GM12801 (cell line): ENCODE measurements around the gene OR5K4.

ENCODE experiments used
- CTCF ChIP-seq: IDR thresholded peaks from one replicate; pipeline ENCODE4 v1.5.1; 2011; ENCODE audit warnings: control low read depth; ENCODE audit not compliant: insufficient read length; ENCODE audit errors: extremely low read depth

The OR5K4 gene

GRCh38 chr3:98350082-98350481 lies 3.6 kb upstream of the OR5K4 start:
- TF ChIP-seq CTCF = no peak

GRCh38 chr3:98359250-98359649 lies 5.6 kb downstream of the OR5K4 start:
- TF ChIP-seq CTCF = no peak

DNA sequence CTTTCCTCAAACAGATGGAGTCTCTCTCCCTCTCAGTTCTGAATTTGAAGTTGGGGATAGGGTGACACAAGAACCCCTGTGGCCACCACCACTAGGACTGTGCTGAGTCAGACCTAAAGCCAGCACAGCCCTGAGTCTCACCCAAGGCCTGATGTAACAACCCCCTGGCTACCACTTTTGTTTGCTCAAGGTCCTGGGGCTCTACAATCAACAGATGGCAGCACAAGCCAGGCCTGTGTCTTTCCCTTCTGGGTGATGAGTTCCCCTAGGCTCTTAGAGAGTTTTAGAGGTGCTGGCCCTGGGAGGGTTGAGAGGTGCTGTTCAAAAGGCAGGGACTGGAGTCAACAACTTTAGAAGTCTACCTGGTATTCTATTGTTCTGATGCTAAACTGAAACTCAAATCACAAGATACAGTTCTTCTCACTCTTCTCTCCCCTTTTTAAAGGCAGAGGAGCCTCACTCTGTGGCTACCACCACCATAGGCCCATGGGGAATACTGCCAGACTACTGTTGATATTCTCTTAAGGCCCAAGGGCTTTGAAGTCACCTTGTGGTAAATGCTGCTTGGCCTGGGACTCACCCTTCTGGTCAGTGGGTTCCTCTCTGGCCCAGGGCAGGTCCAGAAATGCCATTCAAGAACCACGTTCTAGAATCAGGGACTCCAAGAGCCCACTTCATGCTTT lies 6.5 kb downstream of the OR5K4 start:
- TF ChIP-seq CTCF = no peak

- TF ChIP-seq CTCF = no peak
Measured at GRCh38 chr3:98360681-98361080, 7.0 kb downstream of the OR5K4 start.

DNA sequence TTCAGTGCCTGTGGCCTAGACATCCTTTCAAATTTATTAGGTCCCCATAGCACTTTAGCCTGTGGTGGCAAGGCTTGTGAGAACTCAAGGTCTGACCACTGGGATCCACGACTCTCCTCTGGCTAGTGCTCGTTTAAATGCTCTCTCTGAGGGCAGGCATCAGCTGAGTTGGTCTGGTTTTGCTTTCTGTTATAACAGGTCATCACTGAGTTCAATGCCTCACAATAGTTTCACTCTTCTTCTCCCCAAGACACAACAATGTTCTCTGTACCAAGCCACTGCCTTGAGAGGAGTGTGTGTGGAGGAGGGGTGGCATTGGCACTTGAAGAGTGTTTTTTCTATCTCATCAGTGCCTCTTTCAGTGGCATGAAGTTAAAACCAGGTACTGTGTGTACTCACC lies 7.6 kb downstream of the OR5K4 start:
- no peak for TF ChIP-seq CTCF

DNA sequence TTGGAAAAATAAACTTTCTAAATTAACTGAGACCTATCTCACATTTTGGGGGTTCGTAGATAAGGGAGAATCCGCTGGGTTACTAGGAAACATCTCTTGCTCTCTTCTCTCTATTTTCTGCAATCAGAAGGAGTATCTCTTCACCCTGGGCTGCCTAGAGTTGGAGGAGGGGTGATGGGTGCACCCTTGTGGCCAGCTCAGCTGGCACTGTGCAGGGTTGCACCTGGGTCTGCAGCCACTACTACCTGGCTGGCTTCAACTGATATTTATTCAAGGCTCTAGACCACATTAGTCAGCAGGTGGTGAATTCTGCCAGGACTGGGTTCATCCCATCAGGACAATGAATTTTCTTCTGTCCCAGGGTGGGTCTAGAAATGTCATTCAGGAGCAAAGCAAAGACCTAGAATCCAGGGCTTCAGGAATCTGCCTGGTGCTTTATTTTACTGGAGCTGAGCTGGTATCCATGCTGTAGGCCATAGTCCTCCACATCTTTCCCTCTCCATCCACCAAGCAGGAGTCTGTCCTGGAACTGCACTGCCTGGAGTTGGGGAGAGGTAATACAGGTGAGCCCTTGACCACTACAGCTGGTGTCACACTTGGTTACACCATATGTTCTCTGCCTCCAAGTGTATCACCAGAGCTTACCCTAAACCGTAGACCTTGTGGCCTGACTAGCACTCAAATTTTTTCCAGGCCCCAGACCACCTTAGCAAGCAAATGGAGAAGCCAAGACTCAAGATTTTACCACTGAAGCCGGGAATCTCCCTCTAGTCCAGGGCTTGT lies 14.0 kb downstream of the OR5K4 start:
- no peak for TF ChIP-seq CTCF

DNA sequence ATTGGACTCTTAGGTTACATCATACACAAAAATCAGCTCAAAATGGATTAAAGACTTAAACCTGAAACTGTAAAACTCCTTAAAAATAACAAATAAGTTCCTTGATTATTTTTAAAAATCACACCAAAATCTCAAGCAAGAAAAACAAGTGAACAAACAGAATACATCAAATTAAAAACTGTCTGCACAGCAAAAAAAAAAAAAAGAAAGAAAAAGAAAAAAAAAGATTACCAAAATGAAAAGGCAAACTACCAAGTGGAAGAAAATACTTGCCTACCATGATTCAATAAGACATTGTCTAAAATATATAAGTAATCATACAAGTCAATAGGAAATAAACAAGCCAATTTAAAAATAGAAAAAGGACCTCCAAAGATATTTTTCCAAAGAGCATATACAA lies 17.5 kb downstream of the OR5K4 start:
- TF ChIP-seq CTCF = no peak
